RKO (cell line): ENCODE results near the gene FHL5.
A peak's percentile ranks its signal among the peaks of the same experiment; 100 is the strongest.
"Not testable (repeated sequence)": the region's sequence is repeated elsewhere in the genome, so short reads cannot be mapped to it uniquely, and the experiment has no call there.

Experiments
- DNase-seq: peaks from one replicate; pipeline ENCODE4 v3.0.0-alpha.2; 2016; ENCODE audit warnings: low spot score

FHL5 gene

GRCh38 chr6:96562886-96563285 is at the start of gene FHL5:
Gene FHL5, plus strand, starts transcription at chr6:96563128. Its CDS starts 40,486 bp downstream, at chr6:96603614.
- no peak for DNase-seq

- no peak for DNase-seq
These were observed 42.5 kb upstream of the FHL5 start for GRCh38 chr6:96520171-96521115.

- DNase-seq, result no peak
These were observed 41.7 kb upstream of the FHL5 start for GRCh38 chr6:96521306-96521643.

- peak; percentile 96 for DNase-seq
These were observed 41.1 kb upstream of the FHL5 start, which contains the start of gene UFL1 for GRCh38 chr6:96521644-96522464. Gene UFL1, plus strand, starts transcription at chr6:96521806. Its CDS starts 68 bp downstream, at chr6:96521874.

- DNase-seq, result peak; percentile 48
These were observed 40.4 kb upstream of the FHL5 start for GRCh38 chr6:96522465-96523009.

GRCh38 chr6:96528193-96528592 is 34.7 kb upstream of the FHL5 start:
- DNase-seq, result no peak

- DNase-seq, result no peak
These were observed 30.5 kb upstream of the FHL5 start for GRCh38 chr6:96532399-96532798.

GRCh38 chr6:96537726-96538125 is 25.2 kb upstream of the FHL5 start:
- DNase-seq, result no peak

GRCh38 chr6:96542702-96543101 is 20.2 kb upstream of the FHL5 start:
- no peak for DNase-seq

GRCh38 chr6:96545882-96546281 is 17.0 kb upstream of the FHL5 start:
- no peak for DNase-seq

GRCh38 chr6:96547654-96548053 is 15.3 kb upstream of the FHL5 start:
- DNase-seq, result no peak

- DNase-seq, result no peak
These were observed 8.4 kb upstream of the FHL5 start for GRCh38 chr6:96554558-96554957.

GRCh38 chr6:96559740-96560139 is 3.2 kb upstream of the FHL5 start:
- not testable (repeated sequence) for DNase-seq

- no peak for DNase-seq
These were observed 925 bp downstream of the FHL5 start for GRCh38 chr6:96563853-96564252.

GRCh38 chr6:96570053-96570452 is 7.1 kb downstream of the FHL5 start:
- no peak for DNase-seq

- DNase-seq, result no peak
These were observed 8.6 kb downstream of the FHL5 start for GRCh38 chr6:96571551-96571950.

GRCh38 chr6:96575359-96575758 is 12.4 kb downstream of the FHL5 start:
- no peak for DNase-seq

- DNase-seq, result no peak
These were observed 13.3 kb downstream of the FHL5 start for GRCh38 chr6:96576221-96576620.

GRCh38 chr6:96582021-96582420 is 19.1 kb downstream of the FHL5 start:
- no peak for DNase-seq

- no peak for DNase-seq
These were observed 19.5 kb downstream of the FHL5 start for GRCh38 chr6:96582436-96582835.

- no peak for DNase-seq
These were observed 41.5 kb downstream of the FHL5 start for GRCh38 chr6:96604420-96604819.

GRCh38 chr6:96608074-96608473 is 45.1 kb downstream of the FHL5 start:
- no peak for DNase-seq

GRCh38 chr6:96610019-96610418 is 47.1 kb downstream of the FHL5 start:
- no peak for DNase-seq
